ENCODE data around the gene CHKA.

Gene CHKA

DNA sequence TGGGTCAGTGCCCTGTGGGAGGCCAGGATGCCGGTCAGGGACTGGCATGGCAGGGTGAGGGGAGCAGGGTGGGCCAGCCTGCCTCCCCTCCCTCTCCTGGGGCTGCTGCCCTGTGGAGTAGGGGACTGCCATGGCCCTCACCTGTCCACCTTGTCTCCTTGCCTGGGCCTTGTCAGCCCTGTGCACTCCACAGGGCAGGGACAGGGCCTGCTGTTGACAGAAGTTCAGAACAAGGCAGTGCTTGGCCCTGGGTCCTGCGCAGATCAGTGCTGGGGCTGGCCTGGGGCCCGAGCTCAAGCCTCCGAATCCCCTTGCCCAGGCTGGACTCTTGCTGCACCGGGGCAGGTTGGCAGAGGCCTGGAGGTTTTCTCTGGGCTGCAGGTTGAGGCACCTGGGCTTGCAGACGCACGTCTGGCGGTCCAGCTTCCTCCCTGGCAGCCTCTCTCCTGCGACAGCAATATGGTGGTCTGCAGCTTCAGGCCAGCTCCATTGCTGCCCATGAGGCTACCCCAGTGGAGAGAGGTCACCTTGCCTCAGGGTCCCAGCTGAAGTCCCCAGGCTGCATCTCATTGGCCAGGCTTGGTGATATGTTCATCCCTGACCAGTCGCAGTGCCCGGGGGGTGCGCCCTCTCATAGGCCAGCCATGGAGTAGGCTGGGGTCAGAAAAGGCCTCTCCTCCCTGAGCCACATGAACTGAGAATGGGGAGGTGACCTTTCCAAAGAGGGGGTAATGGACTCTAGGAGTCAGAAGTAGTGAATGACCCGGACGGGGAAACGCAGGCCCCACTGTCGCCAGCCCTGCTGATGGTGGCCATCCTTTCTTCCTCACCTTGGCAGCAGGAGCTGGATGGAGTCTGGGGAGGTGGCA lies 21.5 kb upstream of the CHKA start:
- no peak for DNase-seq

DNA sequence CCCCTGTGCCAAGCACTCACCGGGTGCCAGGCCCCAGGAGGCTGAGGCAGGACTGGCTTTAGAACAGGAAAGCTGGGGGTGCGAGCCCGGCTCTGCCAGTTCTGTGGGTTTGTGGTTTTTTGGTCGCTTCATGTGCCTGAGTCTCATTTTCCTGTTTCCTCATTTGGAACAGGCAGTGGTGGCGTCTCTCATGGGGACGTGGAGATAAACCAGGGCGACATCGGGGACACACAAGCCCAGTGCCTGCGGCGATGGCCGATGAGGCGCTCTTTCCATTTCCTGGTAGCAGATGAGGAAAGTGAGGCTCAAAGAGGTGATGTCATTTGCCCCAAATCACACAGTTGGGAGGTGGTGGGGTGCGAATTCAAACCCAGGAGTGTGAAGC lies 20.8 kb upstream of the CHKA start:
- peak; percentile 25 for DNase-seq

DNA sequence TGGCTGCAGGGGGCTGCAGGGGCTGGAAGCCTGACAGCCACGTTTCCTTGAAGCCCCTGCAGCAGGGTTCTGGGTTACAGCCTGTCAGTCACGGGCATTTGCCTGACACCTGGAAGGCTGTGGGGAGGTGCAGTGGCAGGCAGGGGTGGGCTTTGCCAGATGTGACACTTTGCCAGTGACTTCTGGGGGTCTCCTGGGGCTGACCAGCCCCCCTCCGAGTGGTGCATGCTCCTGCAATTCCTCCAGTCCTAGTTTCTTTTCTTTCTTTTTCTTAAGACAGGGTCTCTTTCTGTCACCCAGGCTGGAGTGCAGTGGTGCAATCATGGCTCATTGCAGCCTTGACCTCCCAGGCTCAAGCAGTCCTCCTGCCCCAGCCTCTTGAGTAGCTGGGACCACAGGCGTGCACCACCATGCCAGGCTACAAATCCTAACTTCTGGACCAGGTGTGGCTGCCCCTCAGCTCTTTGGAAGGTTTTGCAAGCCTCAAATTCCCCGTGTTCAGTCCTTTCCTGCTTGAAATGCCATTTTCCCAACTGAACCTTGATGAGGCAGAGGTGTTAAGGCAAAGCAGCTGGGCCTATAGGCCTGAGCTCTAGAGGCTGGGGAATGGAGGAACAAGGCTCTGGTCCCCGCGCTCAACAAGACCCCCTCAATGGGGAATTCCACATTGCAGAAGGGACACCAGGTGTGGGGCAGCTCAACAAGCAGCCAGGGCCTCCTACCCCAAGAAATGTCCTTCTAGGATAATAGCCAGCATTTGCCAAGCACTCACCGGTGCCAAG lies 20.2 kb upstream of the CHKA start:
- DNase-seq: no peak

DNA sequence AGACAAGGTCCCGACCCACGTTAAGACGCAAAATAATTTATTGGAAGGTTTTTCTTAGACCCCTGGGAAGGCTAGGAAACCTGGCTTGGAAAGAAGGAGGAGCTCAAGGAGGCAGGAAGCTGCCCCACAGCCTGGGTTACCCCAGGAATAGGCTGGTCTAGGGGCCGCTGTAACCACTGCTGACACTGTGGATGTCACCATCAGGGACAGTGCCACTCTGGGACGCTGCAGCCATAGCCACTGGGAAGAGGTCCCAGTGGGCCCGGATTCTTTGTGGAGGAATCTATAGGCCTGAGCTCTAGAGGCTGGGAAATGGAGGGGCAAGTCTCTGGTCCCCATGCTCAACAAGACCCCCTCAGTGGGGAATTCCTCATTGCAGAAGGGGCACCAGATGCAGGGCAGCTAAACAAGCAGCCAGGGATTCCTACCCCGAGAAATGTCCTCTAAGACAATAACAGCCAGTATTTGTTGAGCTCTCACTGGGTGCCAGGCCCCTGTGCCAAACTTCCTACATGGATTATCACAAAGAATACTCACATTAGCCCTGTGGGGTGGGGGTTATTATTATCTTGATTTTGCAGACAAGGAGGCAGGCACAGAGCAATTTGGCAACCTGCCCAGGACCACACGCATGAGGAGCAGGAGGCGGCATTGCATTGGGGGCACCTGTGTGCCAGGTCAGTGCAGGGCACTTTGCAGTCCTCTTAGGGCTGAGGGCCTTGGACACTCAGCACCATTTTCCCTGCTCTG lies 19.5 kb upstream of the CHKA start:
- DNase-seq: no peak

DNA sequence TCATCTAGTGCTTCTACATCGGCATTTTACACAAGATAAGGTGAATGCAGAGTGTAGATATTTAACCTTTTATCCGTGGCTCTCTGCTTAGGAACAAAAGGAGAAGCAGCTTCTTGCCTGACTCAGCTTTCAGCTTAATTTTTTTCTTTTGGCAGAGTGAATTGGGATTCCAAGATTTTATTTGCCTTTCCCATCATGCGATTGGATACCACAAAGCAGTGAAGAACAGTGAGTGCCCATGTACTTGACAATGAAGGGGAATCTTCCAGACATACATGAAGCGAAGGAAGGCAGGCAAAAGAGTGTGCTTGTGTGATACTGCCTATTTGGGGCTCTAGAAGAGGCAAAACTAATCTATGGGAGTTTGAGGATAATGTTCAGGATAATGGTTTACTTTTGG lies 17.0 kb upstream of the CHKA start:
- DNase-seq: no peak

DNA sequence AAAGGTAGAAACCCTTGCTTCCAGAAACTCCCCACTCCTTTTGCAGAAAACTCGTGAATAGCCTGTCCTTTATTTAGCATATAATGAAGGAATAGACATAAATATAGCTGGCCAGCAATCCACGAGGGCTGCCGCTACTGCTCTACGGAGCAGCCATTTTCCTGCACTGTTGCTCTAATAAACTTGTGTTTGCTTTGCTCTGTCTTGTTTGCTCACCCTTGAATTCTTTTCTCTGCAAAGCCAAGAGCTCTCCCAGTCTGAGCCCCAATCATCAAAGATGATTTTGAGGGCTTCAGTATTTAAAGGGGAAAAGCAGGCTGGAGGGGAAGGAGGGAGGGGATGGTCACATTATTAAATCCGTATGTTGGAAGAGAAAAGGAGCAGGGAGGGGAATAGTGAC lies 16.6 kb upstream of the CHKA start:
- no peak for DNase-seq

DNA sequence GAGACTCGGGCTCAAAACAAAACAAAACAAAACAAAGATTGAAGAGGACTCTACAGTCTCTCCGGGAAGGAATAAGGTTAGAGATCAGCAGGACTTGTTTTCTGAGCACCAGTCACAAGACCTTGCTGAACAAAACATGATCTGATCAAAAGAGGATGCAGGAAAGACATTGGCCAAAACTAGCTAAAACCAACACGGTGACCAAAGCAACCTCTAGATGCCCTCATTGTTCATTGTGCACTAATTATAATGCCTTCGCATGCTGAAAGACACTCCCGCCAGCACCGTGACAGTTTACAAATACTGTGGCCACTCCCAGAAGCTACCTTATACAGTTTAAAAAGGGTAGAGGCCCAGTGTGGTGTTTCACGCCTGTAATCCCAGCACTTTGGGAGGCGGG lies 15.7 kb upstream of the CHKA start:
- no peak for DNase-seq

DNA sequence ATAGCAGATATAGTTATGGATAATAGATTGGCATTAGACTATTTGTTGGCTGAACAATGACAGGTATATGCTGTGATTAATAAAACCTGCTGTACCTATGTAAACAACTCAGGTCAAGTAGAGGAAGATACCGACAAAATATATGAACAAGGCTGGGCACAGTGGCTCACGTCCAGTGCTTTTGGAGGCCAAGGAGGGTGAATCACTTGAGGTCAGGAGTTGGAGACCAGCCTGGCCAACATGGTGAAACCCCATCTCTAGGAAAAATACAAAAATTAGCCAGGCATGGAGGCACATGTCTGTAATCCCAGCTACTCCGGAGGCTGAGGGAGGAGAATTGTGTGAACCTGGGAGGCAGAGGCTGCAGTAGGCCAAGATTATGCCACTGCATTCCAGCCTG lies 14.0 kb upstream of the CHKA start:
- no peak for DNase-seq

DNA sequence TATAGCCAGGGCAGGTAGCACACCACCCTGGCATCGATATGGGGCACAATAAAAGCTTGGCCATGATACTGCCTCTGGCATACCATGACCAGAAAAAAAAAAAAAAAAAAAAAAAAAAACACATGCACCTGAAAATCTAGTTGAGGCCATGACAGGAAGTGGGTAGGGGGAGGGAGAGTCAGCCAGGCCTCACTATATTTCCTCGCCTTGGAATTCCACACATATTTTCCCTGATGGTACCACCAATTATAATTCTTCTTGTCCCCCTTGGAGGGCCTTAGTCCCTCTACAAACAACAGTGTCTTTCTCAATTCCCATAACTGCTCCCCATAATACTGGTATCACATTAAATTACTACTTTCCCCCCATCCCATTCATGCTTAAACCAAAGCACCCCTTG lies 12.6 kb upstream of the CHKA start:
- DNase-seq: no peak

DNA sequence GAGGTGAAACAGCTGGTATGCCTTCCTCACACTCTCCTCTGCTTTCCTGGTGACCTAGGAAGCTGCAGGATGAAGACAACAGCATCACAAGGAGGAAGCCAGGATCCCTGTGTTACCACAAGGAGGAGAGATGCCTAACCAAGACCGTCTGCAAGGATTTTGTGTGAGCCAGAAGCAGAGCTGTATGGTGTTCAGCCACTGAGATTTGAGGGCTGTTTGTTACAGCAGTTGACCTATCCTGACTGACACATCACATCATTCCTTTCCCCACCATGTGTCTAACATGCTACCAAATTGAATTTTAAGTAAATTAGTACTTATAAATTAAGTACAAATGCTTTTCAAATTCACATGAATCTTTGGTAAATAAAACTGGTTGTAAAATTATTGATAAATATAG lies 8.9 kb upstream of the CHKA start:
- no peak for DNase-seq

DNA sequence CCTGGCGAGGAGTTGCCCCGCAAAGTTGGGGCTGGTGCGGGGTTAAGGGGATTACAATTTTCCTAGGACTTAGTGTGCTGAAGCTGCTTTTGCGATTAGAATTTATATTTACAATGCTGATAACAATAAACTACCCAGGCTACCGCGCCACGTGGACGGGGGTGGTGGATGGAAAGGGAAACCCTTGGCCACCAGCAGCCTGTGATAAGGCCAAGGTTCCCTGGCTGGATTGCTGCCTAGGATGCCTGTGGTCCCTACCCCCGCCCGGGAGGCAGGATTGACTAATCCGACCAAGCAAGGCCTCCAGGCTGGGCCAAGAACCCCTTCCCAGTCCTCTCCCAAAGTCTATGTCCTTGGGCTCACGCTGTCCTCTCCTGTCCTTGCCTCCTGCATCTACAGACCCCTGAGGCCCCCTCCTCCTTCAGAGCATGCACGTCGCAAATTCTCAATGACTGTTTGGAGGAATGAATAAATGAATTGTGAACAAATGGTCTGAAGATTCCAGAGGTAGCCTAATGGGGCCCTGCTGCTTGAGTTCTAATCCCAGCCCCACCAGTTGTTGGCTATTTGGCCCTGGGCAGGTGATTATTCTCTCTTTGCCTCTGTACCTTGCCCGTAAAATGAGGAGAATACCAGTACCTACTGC lies 7.6 kb upstream of the CHKA start:
- no peak for DNase-seq

DNA sequence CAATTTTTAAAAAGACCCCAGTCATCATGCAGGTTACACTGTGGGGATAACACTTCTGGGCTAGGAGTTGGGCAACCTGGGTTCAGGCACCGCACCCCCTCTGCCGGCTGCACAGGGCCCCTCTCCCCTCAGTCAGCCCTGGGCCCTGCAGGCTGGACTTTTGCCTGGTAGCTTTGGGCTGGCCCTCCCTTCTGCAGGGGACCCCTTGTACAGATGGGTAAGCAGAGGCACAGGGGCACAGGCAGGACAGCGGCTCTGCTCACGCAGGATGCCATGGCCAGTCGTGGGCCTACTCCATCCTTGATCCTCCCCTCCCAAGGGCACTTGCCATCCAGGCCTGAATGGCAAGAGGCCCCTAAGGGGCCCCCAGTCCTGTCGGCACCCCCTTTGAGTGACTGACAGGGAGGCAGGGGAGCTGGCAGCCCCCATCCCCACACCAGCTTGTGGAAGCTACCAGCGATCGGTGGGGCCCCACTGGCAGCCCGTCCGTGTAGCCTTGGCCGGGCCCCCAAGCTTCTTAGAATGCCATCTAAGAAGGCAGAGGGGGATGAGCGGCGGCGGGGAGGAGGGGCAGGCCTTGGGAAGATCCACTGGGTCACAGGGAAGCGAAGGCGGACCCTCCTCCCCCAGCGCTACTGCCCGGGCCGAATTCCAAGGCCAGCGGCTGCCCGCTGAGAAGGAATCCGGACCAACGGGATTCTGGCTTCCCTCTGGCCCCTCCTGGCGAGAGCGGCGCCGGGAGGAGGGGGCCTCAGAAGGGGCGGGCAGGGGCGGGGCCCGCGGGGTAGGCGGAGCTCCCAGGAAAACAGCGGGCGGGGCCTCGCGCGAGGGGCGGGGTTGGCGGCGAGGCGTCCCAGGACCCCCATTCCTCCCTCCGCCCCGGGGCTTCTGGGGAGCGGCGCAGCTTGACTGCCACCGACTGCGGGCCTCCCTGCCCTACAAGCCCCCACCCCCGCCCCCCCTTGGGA lies 6.8 kb upstream of the CHKA start:
- DNase-seq: no peak

DNA sequence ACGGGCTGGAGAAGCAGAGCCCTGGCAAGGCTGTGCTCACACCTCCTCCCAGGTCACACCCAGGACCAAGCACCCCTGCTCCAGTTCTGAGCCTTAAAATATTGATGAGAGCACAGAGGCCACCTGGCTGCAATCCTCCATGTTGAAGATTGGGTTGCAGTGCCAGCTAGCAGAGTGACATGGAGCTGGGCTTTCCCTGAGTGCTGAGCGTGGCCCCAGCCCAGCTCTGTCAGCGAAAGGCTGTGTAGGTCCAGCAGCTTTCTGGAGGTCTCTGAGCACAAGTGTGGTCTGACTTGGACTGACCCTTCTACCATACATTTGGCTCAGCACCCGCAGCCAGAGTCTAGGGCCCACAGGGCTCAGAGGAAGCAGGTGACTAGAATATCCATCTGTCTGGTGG lies 4.0 kb upstream of the CHKA start:
- DNase-seq: no peak

DNA sequence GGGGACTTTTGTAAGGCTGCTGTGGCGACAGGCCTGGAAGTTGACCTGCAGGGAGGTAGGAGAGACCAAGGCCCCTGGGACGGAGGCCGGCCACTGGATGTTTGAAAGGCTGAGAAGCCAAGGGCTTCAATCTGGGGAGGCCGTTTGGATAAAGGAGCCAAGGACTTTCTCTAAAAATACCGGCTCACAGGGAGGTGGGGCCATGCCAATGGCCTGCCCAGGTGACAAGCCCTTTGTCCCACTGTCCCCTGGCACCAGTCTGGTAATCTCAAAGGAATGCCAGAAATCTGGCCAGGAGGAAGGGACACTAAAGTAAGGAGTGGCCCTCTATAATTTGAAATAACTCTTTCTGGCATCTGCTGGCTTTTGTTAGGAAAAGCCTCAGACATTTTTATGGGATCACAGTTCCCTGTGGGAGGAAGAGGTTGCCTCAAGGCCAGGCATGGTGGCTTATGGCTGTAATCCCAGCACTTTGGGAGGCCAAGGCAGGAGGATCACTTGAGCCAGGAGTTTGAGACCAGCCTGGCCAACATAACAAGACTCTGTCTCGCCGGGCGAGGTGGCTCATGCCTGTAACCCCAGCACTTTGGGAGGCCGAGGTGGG lies 1.9 kb upstream of the CHKA start:
- DNase-seq: no peak

DNA sequence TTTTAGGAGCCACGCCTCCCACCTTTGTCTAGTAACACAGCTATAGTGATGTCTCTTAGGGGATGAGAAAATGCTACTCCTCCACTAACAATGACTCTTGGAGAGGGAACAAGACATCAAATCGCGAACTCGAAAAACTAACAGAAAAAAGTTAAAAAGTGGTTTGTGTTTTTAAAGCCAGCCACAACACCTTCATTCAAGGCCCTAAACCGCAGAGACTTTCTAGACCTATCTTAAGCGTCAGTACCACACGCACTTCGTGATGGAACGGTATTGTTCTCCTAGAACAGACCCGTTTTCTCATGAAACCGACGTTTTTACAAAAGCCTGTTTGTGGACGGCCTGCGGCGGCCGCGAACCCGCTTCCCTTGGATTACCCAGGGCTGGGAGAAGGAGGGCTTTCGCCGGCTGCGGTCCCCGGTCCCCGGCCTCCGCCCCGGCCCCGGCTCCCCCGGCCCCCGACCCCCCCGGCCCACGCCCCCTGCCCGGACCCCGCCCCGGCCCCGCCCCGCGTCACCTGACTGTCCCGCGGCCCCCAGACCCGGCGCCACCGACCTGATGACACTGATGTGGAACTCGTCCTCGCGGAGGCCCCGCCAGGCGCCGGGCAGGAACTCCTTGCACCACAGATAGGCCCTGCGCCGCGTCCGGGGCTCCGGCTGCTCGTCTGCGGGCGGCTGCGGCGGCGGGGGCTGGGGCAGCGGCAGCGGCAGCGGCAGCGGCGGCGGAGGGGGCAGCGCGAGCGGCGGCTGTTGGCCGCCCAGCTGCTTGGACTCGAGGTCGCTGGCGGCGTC lies 718 bp downstream of the CHKA start:
- peak; percentile 46 for DNase-seq

DNA sequence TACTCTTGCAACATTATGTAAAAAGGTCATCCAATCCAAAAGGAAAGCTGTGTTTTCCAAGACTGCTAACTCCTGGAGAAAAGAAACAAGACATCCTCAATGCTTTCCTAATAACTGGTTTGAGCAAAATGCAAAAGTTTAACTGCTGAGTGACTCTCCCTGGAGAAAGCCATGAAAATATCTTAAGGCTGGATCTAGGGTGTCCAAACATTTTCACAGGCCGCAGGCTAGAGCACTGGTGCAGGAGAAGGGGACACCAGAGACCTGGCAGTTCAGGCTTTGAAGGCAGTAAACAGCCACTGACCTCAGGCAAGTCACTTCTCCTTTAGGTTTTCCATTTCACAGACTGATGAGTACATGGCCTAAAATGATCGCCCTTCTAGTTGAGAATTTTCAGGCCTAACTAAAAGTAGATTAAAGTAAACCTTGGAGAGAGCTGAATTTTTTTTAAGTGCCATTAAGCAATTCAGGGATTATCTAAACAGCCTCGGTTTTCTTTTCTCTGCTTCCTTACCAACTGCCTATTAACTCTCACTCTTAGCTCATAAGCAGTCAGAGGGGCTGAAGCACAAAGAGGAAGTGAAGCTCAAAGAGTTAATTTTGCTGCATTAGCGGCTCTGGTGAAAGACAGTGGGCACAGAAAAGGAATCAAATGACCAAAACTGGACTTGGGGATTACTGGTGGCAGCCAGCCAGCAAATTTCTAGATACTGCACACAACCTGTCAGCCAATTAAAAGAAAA lies 2.3 kb downstream of the CHKA start:
- DNase-seq: no peak

DNA sequence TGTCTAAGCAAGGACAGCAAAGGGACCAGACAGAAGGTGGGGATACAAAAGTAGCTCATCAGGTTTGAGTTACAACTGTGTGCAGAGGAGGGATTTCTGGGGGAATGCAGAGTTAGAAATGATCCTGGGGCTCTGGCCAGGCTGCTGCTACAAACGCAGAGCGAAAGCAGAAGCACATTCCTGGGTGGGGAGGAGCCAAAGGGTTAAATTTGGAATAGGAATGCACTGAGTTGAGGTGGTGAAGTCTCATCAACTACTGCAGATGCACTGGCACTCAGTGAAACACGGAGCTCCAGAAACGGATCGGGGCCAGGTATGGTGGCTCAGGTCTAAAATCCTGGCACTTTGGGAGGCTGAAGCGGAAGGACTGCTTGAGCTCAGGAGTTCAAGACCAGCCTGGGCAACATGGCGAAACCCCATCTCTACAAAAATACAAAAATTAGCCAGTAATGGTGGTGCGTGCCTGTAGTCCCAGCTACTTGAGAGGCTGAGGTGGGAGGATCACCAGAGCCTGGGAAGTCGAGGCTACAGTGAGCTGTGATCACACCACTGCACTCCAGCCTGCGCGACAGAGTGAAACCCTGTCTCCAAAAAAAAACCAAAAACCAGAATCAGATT lies 3.2 kb downstream of the CHKA start:
- DNase-seq: no peak

DNA sequence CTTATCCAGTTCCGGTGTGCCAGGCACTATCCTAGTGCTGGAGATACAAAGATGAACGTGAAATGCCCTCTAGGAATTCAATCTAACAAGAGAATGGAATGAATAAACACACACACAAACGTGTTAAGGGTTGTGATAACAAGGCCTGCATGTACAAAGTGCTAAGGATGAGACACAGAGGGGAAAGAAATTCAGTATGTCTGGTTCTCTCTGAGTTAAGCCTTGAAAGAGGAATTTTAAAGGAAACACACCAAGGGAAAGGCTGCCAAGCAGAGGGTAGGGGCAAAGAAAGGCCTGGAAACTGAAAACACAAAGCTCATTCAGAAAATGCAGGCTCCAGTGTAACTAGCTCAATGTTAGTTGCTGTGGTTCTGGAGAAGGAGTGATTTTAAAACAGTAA lies 4.2 kb downstream of the CHKA start:
- no peak for DNase-seq

DNA sequence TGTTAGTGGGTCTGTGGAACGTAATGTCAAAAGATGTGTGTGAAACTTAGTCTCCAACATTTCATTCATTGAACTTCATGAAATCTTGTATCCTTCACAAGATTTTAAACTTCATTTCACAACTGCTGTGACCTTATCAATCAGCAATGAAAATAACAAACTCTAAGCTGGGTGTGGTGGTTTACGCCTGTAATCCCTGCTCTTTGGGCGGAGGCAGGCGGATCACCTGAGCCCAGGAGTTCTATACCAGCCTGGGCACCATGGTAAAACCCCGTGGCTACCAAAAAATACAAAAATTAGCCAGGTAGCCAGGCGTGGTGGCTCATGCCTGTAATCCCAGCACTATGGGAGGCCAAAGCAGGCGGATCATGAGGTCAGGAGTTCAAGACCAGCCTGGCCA lies 5.1 kb downstream of the CHKA start:
- no peak for DNase-seq

All from stimulated activated CD4-positive, alpha-beta T cell treated with anti-CD3 and anti-CD28 coated beads, Interleukin-4, amount 100 ng/mL, for 1 hour (primary cell).